Panc1 (cell line): ENCODE data around the gene TTF2. TPM values are rescaled to one million over a fixed set of nuclear protein-coding genes. Genes with fewer than 3 reads are reported as not detected.

ENCODE experiments used
- ATAC-seq: fragments of 200-7000 bp; cut with Tn5 transposase; 2 replicates; pipeline ENCODE4 v1.9.1; 2020; ENCODE audit warnings: mild to moderate bottlenecking, moderate library complexity
- BruUV-seq: library from RNA; stranded (reverse); fragments of 400-500 nt; replicated peaks from 2 replicates; lab custom pipeline; 2021; lab: Mats Ljungman, UMichigan
- CTCF ChIA-PET: fragments of 300-600 bp; sonication (Branson Sonifier 250); formaldehyde crosslinking; loops from one replicate; lab custom pipeline; 2022; ENCODE audit warnings: antibody characterized with exemption; lab: Charles Lee
- POLR2A ChIA-PET: fragments of 300-600 bp; sonication (Branson Sonifier 250); formaldehyde crosslinking; loops from one replicate; lab custom pipeline; 2022; ENCODE audit warnings: antibody characterized with exemption; lab: Charles Lee
- DNase-seq: peaks from one replicate; pipeline ENCODE4 v3.0.0-alpha.2; 2010; ENCODE audit warnings: low read depth, low spot score
- H3K27ac ChIP-seq: 2 replicates; pipeline ENCODE4 v1.5.1; 2011; ENCODE audit warnings: mild to moderate bottlenecking, low read length, inconsistent platforms
- H3K27me3 ChIP-seq: fragments of 200-500 bp; sonication (Bioruptor generic); 2 replicates; pipeline ENCODE4 v1.6.0; 2014; ENCODE audit warnings: low read length, inconsistent platforms; ENCODE audit not compliant: control insufficient read depth, insufficient read depth
- H3K36me3 ChIP-seq: fragments of 200-500 bp; sonication (Bioruptor generic); 2 replicates; pipeline ENCODE4 v1.5.1; 2014; ENCODE audit warnings: inconsistent platforms, mild to moderate bottlenecking, low read length, moderate library complexity; ENCODE audit not compliant: control insufficient read depth, insufficient read depth
- H3K4me1 ChIP-seq: 2 replicates; pipeline ENCODE4 v1.5.1; 2011; ENCODE audit warnings: inconsistent platforms, mild to moderate bottlenecking, low read length, moderate library complexity; ENCODE audit not compliant: control insufficient read depth, insufficient read depth
- H3K4me3 ChIP-seq, 2 experiments: 2 replicates each; pipeline ENCODE4 v1.5.1; 2011 to 2012; ENCODE audit warnings: low read depth in 2 of 2, low read length in 2 of 2, mild to moderate bottlenecking in 2 of 2, inconsistent platforms in 1 of 2, moderate library complexity in 1 of 2
- H3K9me3 ChIP-seq: fragments of 200-500 bp; sonication (Bioruptor generic); 2 replicates; pipeline ENCODE4 v1.5.1; 2014; ENCODE audit warnings: low read depth, mild to moderate bottlenecking, inconsistent platforms, low read length, moderate library complexity; ENCODE audit not compliant: control insufficient read depth, insufficient read depth
- CTCF ChIP-seq: fragments of 450-650 bp; IDR thresholded peaks from 2 replicates; pipeline ENCODE4 v1.5.1; 2017; ENCODE audit warnings: mild to moderate bottlenecking
- POLR2AphosphoS5 ChIP-seq: IDR thresholded peaks from 2 replicates; pipeline ENCODE4 v1.6.1; 2012; ENCODE audit warnings: mild to moderate bottlenecking, low read depth, low read length, moderate library complexity
- REST ChIP-seq, 2 experiments: IDR thresholded peaks; 2 replicates each; pipeline ENCODE4 v1.6.1; 2011 to 2012; ENCODE audit warnings: low read depth in 2 of 2, control low read depth in 1 of 2, low read length in 1 of 2, mild to moderate bottlenecking in 1 of 2, moderate library complexity in 1 of 2; ENCODE audit not compliant: insufficient read depth in 1 of 2
- SIN3A ChIP-seq: IDR thresholded peaks from 2 replicates; pipeline ENCODE4 v1.6.1; 2012; ENCODE audit warnings: low read depth, mild to moderate bottlenecking, low read length, moderate library complexity, borderline replicate concordance; ENCODE audit not compliant: insufficient read depth
- TCF7L2 ChIP-seq: IDR thresholded peaks from 2 replicates; pipeline ENCODE4 v1.6.1; 2011; ENCODE audit warnings: mild to moderate bottlenecking, low read depth, low read length, inconsistent platforms
- in situ Hi-C: cut with HindIII; loops from 2 replicates; pipeline ENCODE4 v1.10.0; 2016; ENCODE audit warnings: low sequenced_read_pairs, low pct_unique_long_range_greater_than_20kb
- intact Hi-C: fragments of 100-400 bp; cut with micrococcal nuclease; formaldehyde crosslinking; loops from one replicate; pipeline ENCODE4 v1.10.0; 2022; ENCODE audit not compliant: unreplicated experiment
- total RNA-seq: library from RNA; stranded (reverse); gene quantifications from one replicate; pipeline ENCODE4 v1.2.1, GENCODE V29; 2021; ENCODE audit not compliant: unreplicated experiment

The TTF2 gene
- total RNA-seq, 1 experiment from 2014 or later = 32.7 TPM

GRCh38 chr1:117020526-117021156, 39.5 kb upstream of the TTF2 start:
- intact Hi-C loops (no loop called here), in situ Hi-C loops (no loop called here)
- no TSS peak for BruUV-seq
- H3K27ac ChIP-seq = no peak overlapping the region
- H3K9me3 ChIP-seq = no peaks in the 10 kb centered on the region
- no peaks in the 10 kb centered on the region; the same call in none of the 2 replicates for H3K27me3 ChIP-seq
- no peak overlapping the region for H3K4me3 ChIP-seq
- ChIA-PET CTCF (no interaction called here), POLR2A (no interaction called here)
- no peak for DNase-seq
- H3K4me1 ChIP-seq = no peaks in the 10 kb centered on the region
- no peaks in the 10 kb centered on the region for H3K36me3 ChIP-seq
- ATAC-seq = no peak
- TF ChIP-seq CTCF = no peak
- no peak for TF ChIP-seq SIN3A
- TF ChIP-seq TCF7L2 = no peak
- no peak for TF ChIP-seq POLR2AphosphoS5
- no peak for TF ChIP-seq REST (IDR thresholded peaks at IDR 0.05; ENCODE audit: insufficient read depth in 1 of 2, low read depth in 2 of 2, low read length in 1 of 2)

- in situ Hi-C loops (no loop called here), intact Hi-C loops (no loop called here)
- POLR2A ChIA-PET = no interaction called here
- Histone ChIP-seq H3K27ac (no peak overlapping the region), H3K4me3 (no peak overlapping the region), H3K27me3 (no peaks in the 10 kb centered on the region), H3K4me1 (no peaks in the 10 kb centered on the region), H3K9me3 (no peaks in the 10 kb centered on the region), H3K36me3 (no peaks in the 10 kb centered on the region)
- ATAC-seq = no peak
- DNase-seq = no peak
- BruUV-seq = no TSS peak
- CTCF ChIA-PET = no interaction called here
- TF ChIP-seq TCF7L2 (no peak), SIN3A (no peak), POLR2AphosphoS5 (no peak), REST (IDR thresholded peaks at IDR 0.05; ENCODE audit: insufficient read depth in 1 of 2, low read depth in 2 of 2, low read length in 1 of 2) (no peak), CTCF (no peak)
Measured at GRCh38 chr1:117022114-117022513, 38.0 kb upstream of the TTF2 start.
